Hepatocyte (in vitro differentiated cells): ENCODE data around the gene NEURL4.

Experiments used
- CTCF ChIP-seq: fragments of 200-600 bp; sonication (generic); IDR thresholded peaks from 2 replicates; pipeline ENCODE4 v1.5.1; 2016; ENCODE audit warnings: antibody characterized with exemption, mild to moderate bottlenecking; ENCODE audit not compliant: poor library complexity
- EZH2 ChIP-seq: fragments of 200-600 bp; sonication (generic); IDR thresholded peaks from 2 replicates; pipeline ENCODE4 v1.6.1; 2016; ENCODE audit warnings: antibody characterized with exemption, mild to moderate bottlenecking, borderline replicate concordance

DNA sequence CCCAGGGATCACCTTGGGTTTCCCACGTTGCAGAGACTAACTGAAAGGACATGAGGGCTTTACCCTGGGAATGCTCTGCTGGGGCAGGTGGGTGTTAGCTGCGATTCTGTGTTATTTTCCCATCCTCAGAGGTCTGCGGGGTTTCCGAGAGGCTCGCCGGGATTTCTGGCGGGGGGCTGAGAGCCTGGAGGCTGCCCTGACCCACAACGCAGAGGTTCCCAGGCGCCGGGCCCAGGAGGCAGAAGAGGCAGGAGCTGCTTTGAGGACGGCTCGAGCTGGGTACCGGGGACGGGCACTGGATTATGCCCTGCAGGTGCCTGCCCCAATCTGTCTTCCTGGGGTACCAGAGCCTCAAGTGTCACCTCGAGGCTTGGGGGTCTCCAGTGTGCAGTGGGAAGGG lies 14.1 kb upstream of the NEURL4 start:
- TF ChIP-seq CTCF (no peak), EZH2 (no peak)
